ENCODE data around the gene TAL2.
"Not testable (repeated sequence)": the region's sequence is repeated elsewhere in the genome, so short reads cannot be mapped to it uniquely, and the experiment has no call there.

Gene TAL2

DNA sequence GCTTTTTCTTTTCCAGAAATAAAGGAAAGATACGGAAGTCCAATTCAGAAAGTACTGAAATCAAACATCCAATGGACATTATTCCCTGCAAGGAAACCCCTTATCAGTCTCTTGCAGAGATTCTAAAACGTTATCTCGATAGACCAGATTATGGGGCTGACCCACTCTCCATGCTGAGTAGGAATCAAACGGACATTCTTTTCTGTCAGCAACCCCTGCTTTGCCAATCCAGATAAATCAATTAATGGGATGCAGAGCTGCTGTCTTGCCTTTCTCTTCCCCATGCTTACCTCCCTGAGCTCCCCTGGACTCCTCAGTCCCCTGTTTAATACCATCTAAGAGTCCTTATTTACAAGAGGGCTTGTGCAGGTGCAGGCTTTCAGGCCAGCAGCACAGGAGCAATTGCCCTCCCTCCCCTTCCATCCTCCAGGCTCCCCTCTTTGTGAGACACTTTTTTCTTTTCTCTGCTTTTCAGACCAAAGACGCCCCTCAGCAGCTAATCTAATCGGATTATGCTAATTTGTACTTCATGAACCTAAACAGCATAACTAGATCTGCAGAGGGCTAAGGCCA, 14.2 kb downstream of the TAL2 start:
- no peak for DNase-seq

DNA sequence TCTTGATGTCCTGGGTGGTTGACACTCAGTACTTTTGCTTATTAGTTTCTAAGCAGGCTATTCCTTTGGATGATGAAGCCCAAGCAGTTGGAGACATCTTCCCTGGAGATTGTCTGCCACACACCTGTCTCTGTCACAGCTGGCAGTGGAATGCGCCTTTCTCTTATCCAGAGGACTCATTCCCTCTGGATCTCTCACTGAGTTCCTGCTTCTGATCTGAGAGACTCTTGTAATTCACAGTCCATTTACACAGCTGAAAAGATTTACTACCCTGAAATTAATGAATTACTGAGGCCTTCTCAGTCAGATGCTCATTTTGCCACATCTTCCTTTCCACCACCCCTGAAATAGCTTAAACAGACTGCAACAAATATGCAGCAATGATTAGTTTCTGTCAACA, 15.9 kb downstream of the TAL2 start:
- no peak for DNase-seq

DNA sequence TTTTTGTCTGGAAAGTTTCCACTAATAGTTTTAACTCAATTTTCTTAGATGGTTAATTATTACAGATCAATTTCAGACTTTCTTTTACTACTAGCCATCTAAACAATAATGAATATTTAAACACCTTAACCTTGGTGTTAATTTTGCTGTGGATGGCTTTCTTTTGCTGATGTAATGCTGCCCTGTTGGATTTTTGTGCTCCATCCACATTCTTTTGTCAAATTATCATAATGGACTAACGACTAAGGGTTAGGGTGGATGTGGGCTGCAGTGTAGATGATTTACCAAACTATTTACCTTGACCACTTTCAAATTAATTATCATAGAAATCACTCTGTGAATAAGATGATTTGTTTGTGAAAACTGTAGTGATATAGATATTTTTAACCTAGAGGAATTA, 16.5 kb downstream of the TAL2 start:
- no peak for DNase-seq

DNA sequence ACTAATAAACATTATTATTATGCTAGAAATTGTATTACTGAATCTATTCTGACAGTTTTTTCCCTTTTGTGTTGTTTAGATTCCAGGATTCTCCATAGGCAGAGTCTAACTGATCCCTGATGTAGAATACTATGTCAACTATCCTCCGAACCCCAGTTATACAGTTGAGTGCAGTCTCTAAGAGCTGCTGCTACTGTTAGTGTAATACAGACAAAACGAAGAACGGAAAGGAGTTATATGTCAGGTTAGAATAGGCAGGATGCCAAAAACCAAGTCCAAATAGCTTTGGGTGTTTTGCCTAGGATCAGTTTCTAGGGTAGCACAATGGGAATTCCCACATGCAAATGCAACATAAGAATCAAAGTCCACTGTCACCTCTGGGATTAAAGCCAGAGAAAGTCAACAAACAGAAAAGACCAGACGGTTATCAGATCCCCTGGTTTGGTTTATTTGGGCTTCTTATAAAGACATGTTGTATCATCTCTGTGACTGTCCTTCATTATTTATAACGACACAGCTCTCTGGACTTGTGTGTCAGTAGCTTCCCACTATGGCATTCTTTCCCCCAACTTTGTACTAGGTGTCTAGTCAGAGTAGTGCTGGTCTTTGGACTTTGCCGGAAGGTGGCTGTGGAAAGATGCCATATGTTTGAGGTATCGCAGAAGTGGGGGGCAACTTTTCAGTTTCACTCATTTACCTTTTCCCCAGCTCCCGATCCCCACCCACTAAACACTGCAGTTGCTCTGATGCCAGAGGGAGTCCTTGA, 17.2 kb downstream of the TAL2 start:
- no peak for DNase-seq

GRCh38 chr9:105681313-105681712, 19.1 kb downstream of the TAL2 start:
- no peak for DNase-seq

DNA sequence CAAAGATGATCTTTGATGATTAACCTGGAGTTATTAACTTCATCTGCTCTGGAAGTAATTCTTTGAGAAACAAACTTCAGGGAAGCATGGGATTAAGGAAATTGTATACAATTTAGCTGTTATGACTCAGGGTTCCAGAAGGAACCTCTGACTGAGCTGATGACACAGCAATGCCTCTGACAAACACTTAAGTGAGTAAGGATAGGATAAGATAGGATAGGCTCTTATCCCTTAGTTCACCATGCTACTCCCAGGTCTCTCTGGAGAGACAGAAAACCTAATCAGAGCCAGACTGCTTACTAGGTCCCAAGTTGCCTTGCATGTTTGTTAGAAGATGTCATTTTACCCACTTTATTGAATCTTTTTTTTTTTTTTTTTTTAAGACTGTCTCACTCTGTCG, 19.5 kb downstream of the TAL2 start:
- DNase-seq, result no peak

DNA sequence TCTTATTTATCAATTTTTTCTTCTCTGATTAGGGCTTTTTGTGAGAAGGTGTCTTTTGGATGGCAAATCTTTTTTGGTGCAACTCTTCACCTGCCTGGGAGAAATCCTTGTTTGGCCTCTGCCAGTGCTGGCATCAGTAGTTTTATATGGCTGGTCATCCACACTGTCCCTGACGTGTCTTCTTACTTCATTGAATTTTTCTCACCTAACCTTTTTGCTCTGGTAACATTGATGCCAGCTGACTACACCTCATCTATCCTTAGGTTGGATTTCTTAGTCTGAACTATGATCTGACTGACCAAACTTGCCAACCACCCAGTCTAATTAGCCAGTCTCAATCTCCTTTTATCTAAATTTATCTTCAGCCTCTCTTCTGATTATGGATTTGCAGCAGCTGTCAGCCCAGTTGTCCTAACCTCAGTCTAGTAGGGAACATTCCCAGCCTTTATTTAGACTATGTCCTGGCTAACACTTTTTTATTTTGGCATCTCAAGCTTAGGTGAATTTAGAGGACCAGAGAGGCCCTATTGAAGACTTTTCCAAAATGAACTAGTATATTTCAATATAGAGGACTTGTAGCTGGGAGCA, 21.5 kb downstream of the TAL2 start:
- no peak for DNase-seq

GRCh38 chr9:105686936-105687335, 24.7 kb downstream of the TAL2 start:
- no peak for DNase-seq

DNA sequence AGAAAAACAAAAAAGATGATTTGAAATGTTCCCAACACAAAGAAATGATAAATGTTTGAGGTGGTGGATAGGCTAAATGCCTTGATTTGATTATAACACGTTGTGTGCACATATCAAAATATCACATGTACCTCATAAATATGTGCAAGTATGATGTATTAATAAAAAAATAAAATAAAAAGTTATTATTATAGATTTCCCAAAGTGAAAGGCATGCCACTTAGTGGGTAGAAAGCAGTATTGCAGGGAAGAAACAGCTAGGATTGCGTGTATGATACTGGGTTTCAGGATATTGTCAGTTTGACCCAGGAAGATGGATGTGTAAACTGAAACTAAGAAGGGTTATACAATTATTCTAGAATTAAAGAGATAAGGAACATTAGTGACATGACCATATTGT, 28.5 kb downstream of the TAL2 start:
- no peak for DNase-seq

GRCh38 chr9:105693435-105694189, 31.4 kb downstream of the TAL2 start:
- no peak for DNase-seq

GRCh38 chr9:105694190-105694847, 32.1 kb downstream of the TAL2 start, which contains the start of gene TMEM38B:
TMEM38B (plus strand) TSS chr9:105694541; CDS start chr9:105694661, 120 bp downstream.
- peak; percentile 51 for DNase-seq

GRCh38 chr9:105694848-105695581, 32.8 kb downstream of the TAL2 start:
- DNase-seq, result peak; percentile 9

DNA sequence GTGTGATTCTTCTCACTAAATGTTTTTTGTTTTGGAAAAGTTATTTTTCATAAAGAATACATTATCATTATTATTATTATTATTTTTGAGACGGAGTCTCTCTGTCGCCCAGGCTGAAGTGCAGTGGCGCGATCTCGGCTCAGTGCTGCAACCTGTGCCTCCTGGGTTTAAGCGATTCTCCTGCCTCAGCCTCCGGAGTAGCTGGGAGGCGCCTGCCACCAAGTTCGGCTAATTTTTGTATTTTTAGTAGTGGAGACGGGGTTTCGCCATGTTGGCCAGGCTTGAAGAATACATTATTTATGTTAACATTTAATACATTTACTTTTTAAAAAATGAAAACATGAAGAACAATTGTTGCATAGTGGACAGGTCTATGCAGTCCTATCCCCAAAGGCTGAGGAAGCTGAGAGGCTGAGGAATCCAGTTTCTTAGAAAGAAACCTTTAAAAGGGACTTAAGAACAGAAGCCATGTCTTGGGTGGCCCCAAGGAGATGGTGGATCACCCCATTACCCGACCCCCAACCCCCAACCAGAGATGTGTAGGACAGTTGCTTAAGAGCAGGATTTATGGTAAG, 34.0 kb downstream of the TAL2 start:
- no peak for DNase-seq

DNA sequence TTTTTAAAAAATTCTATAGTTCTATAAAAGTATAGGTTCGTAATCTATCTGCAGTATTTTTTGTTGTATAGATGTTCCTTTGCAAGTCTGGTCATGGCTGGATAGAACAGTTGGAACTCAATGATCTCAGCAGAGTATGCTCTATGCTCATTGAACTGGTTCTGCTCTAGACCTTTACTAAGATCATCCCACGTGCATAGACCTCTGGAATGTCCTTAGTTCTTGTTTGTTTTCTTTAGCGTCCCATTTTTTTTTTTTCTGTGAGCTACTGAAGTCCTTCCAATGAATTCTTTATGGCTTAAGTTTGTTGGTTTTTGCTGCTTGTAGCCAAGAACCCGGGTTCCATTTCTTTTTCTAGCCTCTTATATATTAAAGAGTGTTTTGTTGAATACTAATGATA, 35.6 kb downstream of the TAL2 start:
- no peak for DNase-seq

DNA sequence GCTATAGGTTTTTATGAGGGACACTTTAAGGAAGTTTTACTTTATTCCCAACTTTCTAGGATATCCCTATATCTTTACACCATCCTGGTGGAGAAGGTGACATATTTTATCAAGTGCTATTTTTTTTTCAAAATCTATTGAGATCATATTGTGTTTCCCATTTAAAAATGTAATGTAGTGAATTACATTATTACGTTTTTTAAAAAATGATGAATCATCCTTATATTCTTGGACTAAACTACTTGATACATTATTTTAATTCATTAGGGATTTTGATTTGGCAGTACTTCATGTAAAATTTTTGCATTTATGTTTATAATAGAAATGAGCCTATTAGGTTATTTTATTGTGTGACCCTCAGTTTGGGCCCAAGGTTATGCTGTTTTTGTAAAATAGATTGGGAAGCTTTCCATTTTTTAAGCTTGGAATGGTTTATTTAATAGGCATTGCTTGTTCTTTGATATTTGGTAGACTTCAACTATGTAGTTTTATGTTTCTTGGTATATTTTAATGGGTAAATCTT, 36.2 kb downstream of the TAL2 start:
- DNase-seq, result no peak

GRCh38 chr9:105700668-105701067, 38.4 kb downstream of the TAL2 start:
- DNase-seq, result no peak

DNA sequence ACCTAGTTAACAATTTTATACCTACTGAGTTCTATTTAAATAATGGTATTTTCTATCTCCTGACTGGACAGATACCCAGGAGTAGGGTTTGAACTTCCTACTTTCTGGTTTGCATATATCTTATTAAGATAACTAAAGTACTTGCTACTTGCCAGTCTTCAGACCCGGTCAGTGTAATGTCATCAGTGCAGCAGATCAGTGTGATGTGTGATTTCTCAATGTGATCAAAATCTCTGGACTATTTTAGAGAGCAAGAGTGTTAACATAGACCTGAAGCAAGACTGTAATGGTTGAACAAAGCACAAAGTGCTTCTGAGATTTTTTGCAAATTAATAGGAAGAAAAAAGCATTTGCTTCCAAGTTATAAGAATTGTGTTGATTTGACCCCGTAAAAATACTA, 38.9 kb downstream of the TAL2 start:
- DNase-seq, result no peak

GRCh38 chr9:105702207-105702606, 40.0 kb downstream of the TAL2 start:
- no peak for DNase-seq

GRCh38 chr9:105703638-105704037, 41.4 kb downstream of the TAL2 start:
- DNase-seq, result not testable (repeated sequence)

- no peak for DNase-seq
Observed at GRCh38 chr9:105706156-105706555, 43.9 kb downstream of the TAL2 start.

- DNase-seq, result no peak
Observed at GRCh38 chr9:105708405-105708804, 46.1 kb downstream of the TAL2 start.

DNA sequence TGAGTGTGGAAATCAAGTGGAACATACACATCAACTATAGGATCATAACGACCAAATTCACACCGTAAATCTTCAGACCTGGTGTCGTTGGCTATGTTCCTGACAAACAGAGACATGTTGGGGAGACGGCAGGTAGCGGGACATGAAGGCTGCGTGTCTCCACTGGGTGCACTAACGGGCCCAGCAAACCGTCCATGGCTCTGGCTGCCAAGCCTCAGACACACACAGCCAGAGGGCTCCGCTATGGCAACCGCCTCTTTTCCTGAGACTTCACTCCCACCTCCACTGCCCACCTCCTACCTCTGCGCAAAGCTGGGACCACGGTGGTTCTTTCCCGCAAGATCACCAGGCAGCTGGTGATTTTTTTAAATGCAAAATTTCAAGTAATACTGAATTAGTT, 48.4 kb downstream of the TAL2 start:
- DNase-seq, result no peak

All from NCI-H1436 (cell line).